HEK293T (cell line): ENCODE results near the gene POLR3B.

Source experiments
- ARNT ChIP-seq: fragments of 450-650 bp; IDR thresholded peaks from 2 replicates; pipeline ENCODE4 v1.6.1; 2017; ENCODE audit warnings: mild to moderate bottlenecking
- BHLHE40 ChIP-seq: fragments of 450-650 bp; IDR thresholded peaks from 2 replicates; pipeline ENCODE4 v1.6.1; 2016; ENCODE audit warnings: mild to moderate bottlenecking, moderate library complexity, borderline replicate concordance
- ELF4 ChIP-seq: fragments of 450-650 bp; IDR thresholded peaks from 2 replicates; pipeline ENCODE4 v1.6.1; 2017; ENCODE audit warnings: antibody characterized with exemption
- FOXA1 ChIP-seq: fragments of 450-650 bp; IDR thresholded peaks from 2 replicates; pipeline ENCODE4 v1.6.1; 2016; ENCODE audit warnings: mild to moderate bottlenecking
- FOXK2 ChIP-seq: fragments of 450-650 bp; IDR thresholded peaks from 2 replicates; pipeline ENCODE4 v1.6.1; 2016; ENCODE audit warnings: mild to moderate bottlenecking
- FOXM1 ChIP-seq: fragments of 450-650 bp; IDR thresholded peaks from 2 replicates; pipeline ENCODE4 v1.6.1; 2017; ENCODE audit warnings: mild to moderate bottlenecking, borderline replicate concordance
- LEF1 ChIP-seq: fragments of 450-650 bp; IDR thresholded peaks from 2 replicates; pipeline ENCODE4 v1.6.1; 2017; ENCODE audit warnings: mild to moderate bottlenecking, borderline replicate concordance
- NFRKB ChIP-seq: fragments of 450-650 bp; IDR thresholded peaks from 2 replicates; pipeline ENCODE4 v1.6.1; 2016; ENCODE audit warnings: mild to moderate bottlenecking, moderate library complexity
- SP1 ChIP-seq: fragments of 450-650 bp; IDR thresholded peaks from 2 replicates; pipeline ENCODE4 v1.6.1; 2017
- SUZ12 ChIP-seq: fragments of 450-650 bp; IDR thresholded peaks from 2 replicates; pipeline ENCODE4 v1.6.1; 2016; ENCODE audit warnings: mild to moderate bottlenecking
- ZNF384 ChIP-seq: fragments of 450-650 bp; IDR thresholded peaks from 2 replicates; pipeline ENCODE4 v1.6.1; 2016

GRCh38 chr12:106409878-106410277, 52.3 kb downstream of the POLR3B start:
- TF ChIP-seq FOXA1 (no peak), ARNT (no peak), ELF4 (no peak), BHLHE40 (no peak), SP1 (no peak), ZNF384 (no peak), FOXM1 (no peak), SUZ12 (no peak), FOXK2 (no peak), NFRKB (no peak), LEF1 (no peak)
